DMS79 (cell line): Measurements from ENCODE around the gene GLCCI1.
"Not testable (repeated sequence)": the region's sequence is repeated elsewhere in the genome, so short reads cannot be mapped to it uniquely, and the experiment has no call there.

ENCODE experiments used
- DNase-seq: peaks from one replicate; lab custom pipeline; 2025; lab: John Stamatoyannopoulos, UW

Gene GLCCI1

DNA sequence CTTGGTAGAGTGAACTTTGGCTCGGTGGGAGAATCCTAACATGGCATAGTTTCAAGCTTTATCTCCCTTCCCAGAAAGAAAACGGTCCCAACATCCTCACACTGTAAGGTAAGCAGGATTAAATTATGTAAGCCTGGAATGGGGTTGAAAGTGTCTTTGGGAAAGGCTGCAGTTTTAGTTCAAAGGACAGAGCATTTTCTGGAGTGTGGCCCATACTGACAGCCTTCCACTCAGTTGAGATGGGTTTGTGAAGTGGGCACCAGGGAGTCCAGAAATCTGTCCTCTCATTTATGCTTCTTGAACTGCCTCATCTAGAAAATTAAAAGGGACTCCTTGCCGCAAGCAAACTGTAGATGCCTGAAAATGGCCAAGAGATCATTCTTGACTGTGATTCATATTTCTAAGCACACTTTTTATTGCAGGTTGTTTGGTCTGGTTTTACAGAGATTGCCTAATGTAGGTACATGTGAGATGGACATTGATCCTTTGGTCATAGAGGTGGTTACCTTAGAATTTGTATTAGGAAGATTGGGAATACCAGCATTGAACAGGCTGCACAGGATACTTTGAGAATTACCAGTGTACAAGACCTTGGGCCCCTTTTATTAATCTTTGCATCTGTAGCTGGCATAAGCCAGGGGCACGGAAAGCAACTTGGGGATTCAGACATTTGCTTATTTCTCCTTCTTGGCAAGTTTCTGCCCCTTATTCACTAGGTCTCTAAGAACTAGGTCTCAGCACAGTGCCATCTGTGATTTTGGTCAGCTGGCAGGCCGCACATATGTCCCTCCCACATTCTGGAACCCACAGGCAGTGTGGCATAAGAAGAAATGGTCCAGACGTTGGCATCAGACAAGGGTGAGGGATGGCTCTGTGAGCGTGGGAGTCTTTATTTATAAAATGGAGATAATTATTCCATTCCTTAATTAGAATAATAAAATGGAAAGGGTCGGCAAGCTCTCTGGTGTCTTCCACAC lies 125.9 kb downstream of the GLCCI1 start:
- DNase-seq, result no peak

DNA sequence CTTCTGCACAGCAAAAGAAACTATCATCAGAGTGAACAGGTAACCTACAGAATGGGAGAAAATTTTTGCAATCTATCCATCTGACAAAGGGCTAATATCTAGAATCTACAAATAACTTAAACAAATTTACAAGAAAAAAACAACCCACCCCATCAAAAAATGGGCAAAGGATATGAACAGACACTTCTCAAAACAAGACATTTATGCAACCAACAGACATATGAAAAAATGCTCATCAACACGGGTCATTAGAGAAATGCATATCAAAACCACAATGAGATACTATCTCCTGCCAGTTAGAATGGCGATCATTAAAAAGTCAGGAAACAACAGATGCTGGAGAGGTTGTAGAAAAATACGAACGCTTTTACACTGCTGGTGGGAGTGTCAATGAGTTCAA lies 132.7 kb downstream of the GLCCI1 start:
- not testable (repeated sequence) for DNase-seq

DNA sequence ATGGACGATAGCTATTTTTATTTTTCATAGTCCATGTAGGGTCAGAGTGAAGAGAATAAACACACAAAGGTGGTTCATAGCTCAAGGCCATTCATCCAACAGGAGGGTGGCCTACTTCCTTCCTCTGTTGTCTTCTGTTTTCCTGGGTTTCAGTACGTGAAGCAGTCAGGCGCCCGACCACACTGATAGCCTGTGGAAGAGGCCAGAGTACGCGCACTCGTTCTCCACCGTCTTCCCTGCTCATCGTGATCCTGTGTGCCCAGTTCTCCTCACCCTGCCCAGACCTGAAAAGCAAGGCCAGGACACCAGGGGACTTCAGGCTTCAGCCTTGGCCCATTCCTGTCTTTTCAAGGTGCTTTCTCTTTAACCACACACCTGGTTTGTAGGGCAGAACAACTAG lies 134.7 kb downstream of the GLCCI1 start:
- no peak for DNase-seq

GRCh38 chr7:8105449-8106095 lies 137.0 kb downstream of the GLCCI1 start:
- no peak for DNase-seq

GRCh38 chr7:8109196-8110022 lies 140.8 kb downstream of the GLCCI1 start:
- DNase-seq, result no peak

- DNase-seq, result no peak
These were observed 142.8 kb downstream of the GLCCI1 start for GRCh38 chr7:8111282-8111960.

- DNase-seq, result no peak
These were observed 144.1 kb downstream of the GLCCI1 start for GRCh38 chr7:8112685-8113084.

DNA sequence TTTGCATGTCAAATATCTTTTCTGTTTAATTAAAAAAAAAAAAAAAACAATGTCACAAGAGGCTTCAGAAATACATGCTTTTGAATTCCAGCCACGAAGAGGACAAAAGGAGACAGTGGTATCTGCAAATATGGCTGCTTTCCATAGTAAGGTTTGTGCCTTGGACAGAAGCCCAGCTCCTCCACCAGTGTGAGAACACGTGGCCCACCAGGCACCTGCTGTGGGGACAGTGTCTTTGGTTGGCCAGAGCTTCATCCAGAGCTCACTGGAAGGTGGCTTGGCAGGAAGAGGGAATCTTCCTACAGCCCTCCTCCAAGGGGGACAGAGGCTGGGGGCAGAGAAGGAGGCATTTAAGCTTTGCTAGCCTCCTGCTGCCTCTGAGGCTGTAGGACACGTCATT lies 144.6 kb downstream of the GLCCI1 start:
- no peak for DNase-seq

DNA sequence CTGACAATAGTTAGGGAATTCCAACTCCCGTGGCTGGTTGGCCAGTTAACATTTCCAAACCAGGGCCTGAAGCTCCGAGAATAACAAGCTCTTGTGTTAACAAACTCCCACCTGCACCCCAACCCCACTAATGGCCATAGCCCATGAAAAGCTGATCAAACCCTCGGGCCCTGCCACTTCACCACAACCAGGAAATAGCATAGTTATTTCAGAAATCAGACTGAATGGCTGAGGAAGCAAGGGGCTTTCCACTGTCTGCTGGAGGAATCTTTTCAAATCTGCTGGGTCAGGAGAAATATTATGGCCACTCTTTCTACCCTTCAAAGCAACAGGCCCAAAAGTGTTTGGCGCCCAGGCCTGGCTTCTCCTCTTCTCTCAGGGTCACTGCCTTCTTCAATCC lies 145.6 kb downstream of the GLCCI1 start:
- DNase-seq, result no peak

DNA sequence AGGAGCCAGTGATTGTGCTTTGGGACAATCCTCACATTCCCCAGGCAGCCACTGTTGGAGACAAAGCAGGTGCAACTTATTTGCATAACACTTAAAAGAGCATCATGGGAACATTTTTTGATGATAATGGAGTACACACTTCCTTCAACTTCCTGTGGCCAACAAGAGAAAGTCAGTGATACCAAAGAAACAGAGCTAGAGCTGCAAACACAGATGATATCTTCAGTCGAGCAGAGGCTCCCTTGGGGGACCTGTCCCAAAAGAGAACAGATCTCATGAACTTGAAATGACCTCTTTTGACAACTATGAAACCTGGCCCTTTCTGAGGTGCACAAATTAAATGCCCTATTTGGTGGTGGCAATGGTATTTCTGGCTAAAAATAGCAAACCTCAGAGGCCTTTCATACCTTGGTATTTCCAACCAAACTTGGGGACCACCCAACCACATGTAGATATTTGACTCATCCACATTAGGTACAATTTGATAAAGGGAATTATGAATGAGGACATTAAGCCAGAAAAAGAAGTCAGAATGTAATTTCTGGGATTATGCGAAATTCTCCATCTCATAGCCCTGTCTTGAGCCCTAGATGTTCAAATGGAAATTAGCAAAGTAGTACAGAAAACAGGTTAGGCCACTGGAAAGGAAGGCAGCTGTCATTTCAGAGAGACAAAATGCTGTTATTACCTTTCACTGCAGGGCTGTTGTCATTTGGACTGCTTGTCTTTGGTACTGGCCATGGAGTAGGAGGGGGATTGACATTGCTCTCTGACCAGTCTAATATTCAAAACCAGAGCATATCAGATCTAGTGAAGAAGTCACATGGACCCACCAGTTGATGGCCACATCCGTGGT lies 147.2 kb downstream of the GLCCI1 start:
- no peak for DNase-seq

GRCh38 chr7:8117195-8117594 lies 148.6 kb downstream of the GLCCI1 start:
- no peak for DNase-seq

GRCh38 chr7:8119262-8119661 lies 150.7 kb downstream of the GLCCI1 start:
- DNase-seq, result no peak

GRCh38 chr7:8120390-8121058 lies 151.9 kb downstream of the GLCCI1 start:
- DNase-seq, result no peak

GRCh38 chr7:8121243-8121642 lies 152.6 kb downstream of the GLCCI1 start:
- no peak for DNase-seq

DNA sequence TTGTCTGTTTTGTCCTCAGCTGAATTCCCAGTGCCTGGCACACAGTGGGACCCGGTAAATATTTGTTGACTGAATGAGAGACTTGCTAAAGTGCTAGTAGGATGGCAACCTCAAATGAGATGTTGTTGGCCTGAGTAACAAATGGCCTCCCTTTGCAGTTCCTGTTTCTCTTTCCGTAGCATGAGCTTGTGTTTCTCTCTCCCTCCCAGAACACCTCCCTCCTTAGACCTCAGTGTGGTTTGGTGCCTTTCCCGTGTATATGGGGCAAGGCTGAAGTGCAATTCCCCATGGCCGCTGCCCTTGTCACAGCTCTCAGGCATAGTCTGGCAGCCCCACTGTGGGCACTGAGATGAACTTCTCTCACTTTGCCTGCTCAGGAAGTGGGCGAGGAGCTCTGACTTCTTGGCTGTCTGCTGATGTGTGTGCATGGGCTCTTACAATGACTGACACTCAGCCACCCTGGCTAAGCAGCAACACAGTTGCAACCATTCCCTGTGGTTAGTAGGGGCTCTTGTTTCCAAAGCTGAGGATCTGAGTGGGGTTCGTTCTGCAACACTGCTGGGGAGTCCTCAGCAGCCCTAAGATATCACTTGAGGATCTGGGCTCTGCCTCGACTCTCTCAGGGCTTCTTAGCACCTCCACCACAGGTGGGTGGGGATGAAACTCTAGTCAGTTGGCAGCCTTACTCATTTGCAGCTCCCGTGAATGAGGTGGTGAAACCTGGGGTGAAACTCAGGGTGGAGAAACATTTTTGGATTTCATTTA lies 157.3 kb downstream of the GLCCI1 start:
- DNase-seq, result no peak

GRCh38 chr7:8126601-8127167 lies 158.1 kb downstream of the GLCCI1 start:
- DNase-seq, result no peak

DNA sequence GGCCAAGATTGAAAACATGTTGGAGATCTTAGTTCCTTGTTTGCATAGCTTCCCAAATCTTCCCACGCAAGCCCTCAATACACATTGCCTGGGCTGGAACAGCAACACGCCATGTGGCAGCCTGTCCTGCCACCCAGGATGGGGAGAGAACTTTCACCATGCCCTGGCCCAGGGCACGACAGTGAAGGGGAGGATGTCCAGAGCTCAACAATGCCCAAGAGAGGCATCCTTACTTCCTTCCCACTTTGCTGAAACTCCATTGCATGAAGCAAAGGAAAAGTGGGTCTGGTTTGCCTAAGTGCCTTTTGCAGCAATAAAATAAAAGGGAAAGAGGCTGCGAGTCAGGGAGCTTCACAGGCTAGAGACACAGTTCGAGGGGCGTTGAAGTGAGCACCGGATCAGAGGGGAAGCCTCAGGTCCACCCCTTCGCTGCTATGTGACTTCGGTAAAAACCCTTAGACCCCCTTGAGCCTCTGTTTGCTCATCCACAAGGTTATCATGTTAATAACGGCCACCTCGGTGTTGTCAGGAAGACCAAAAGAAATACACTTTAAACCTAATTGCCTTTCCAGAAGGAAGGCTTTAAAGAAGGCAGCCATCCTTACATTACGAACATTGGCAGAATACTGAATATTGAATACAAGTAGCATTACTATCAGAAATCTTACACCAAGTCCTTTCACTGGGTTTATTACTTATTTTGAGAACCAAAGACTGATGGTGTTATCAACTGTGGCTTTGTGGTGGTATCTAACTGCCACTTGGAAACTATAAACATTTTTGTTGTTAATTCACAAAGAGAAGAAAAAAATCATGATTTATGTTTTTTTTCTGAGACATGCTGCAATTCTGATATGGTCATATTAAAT lies 160.1 kb downstream of the GLCCI1 start:
- no peak for DNase-seq

- DNase-seq, result no peak
These were observed 160.7 kb downstream of the GLCCI1 start for GRCh38 chr7:8129318-8129659.
